Measurements from ENCODE around the gene SEL1L. TPM values are rescaled to one million over a fixed set of nuclear protein-coding genes. Genes with fewer than 3 reads are reported as not detected.
"Not testable (repeated sequence)": the region's sequence is repeated elsewhere in the genome, so short reads cannot be mapped to it uniquely, and the experiment has no call there.

Gene SEL1L
- total RNA-seq, 2 donors from 2014 or later, result 42.2 to 81.4 TPM

DNA sequence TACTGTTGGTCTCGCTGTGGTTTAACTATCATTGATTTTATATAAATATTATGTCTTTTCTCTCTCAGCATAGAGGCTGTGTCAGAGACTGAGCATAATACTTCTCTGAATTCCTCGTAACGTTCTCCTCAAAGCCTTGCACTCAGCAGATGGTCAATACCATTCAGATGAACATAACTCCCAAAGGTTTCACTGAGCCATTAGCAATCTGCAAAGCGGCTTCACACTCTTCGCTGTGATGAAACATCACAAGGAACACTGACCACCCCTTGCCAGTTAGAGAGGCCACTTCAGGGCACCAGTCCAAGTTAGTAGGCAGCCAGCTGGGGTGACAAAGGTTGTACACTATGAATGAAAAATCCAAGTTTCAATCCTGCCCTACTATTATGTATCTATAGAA lies 103.4 kb downstream of the SEL1L start:
- 92% methylated on average over 5 of the region's 5 CpGs for WGBS
- TF ChIP-seq, protein P1, sequence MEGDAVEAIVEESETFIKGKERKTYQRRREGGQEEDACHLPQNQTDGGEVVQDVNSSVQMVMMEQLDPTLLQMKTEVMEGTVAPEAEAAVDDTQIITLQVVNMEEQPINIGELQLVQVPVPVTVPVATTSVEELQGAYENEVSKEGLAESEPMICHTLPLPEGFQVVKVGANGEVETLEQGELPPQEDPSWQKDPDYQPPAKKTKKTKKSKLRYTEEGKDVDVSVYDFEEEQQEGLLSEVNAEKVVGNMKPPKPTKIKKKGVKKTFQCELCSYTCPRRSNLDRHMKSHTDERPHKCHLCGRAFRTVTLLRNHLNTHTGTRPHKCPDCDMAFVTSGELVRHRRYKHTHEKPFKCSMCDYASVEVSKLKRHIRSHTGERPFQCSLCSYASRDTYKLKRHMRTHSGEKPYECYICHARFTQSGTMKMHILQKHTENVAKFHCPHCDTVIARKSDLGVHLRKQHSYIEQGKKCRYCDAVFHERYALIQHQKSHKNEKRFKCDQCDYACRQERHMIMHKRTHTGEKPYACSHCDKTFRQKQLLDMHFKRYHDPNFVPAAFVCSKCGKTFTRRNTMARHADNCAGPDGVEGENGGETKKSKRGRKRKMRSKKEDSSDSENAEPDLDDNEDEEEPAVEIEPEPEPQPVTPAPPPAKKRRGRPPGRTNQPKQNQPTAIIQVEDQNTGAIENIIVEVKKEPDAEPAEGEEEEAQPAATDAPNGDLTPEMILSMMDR (IDR thresholded peaks at IDR 0.05), result no peak
- TF ChIP-seq POLR2AphosphoS5 (IDR thresholded peaks at IDR 0.05), result no peak
- no peak for TF ChIP-seq POLR2A (IDR thresholded peaks at IDR 0.05)
- intact Hi-C loops (cut with DNase I), result no loop called here
- H3K27ac ChIP-seq, result no peak overlapping the region
- no peak for DNase-seq (ENCODE audit: low spot score)
- H3K27me3 ChIP-seq (replicated peaks; ENCODE audit: insufficient read depth), result no peaks in the 10 kb centered on the region
- H3K4me1 ChIP-seq (replicated peaks), result no peaks in the 10 kb centered on the region
- no peaks in the 10 kb centered on the region for H3K36me3 ChIP-seq
- H3K9me3 ChIP-seq, result no peaks in the 10 kb centered on the region
- no peak overlapping the region for H3K4me3 ChIP-seq

DNA sequence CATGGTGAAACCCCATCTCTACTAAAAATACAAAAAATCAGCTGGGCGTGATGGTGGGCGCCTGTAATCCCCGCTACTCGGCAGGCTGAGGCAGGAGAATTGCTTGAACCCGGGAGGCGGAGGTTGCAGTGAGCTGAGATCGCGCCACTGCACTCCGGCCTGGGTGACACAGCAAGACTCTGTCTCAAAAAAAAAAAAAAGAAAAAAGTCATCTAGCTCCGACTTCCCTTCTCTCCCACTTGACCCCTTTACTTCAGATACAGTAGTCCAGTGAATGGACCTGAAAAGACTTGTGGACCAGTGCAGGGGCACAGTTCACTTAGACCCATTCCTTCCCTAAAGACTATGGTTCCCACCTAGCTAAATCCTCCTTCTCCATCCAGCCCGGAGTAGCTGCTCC lies 103.9 kb downstream of the SEL1L start:
- H3K9me3 ChIP-seq; H3K4me3 ChIP-seq; DNase-seq (ENCODE audit: low spot score); H3K4me1 ChIP-seq (replicated peaks); intact Hi-C loops (cut with DNase I); H3K36me3 ChIP-seq; H3K27me3 ChIP-seq (replicated peaks; ENCODE audit: insufficient read depth); H3K27ac ChIP-seq: not testable (repeated sequence)
- 93% methylated on average over 11 of the region's 11 CpGs for WGBS

DNA sequence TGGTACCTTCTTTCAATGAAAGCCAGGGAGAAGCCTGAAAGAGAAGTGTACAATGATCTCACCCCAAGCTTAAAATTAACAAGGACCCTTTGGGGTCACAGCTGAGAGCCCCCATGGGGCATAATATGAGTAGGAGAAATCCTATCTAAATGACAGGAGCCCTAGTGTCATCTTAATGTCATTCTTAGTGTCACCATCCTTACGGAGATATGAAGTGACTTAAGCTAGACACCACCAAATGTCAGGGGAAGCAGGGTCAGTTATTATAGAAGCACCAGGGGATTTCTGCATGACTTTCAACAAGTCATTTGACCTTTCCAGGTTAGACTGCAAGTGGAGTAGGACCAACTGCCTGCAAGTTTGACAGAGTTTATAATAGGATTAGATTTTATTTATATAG lies 104.6 kb downstream of the SEL1L start:
- Histone ChIP-seq H3K36me3 (no peaks in the 10 kb centered on the region), H3K4me3 (no peak overlapping the region), H3K9me3 (no peaks in the 10 kb centered on the region), H3K27me3 (replicated peaks; ENCODE audit: insufficient read depth) (no peaks in the 10 kb centered on the region), H3K27ac (no peak overlapping the region), H3K4me1 (replicated peaks) (no peaks in the 10 kb centered on the region)
- 95% methylated on average over 1 of the region's 1 CpG for WGBS
- intact Hi-C loops (cut with DNase I), result no loop called here
- DNase-seq (ENCODE audit: low spot score), result no peak
- TF ChIP-seq, protein P1 (IDR thresholded peaks at IDR 0.05), result no peak
- TF ChIP-seq POLR2AphosphoS5 (IDR thresholded peaks at IDR 0.05), result no peak
- TF ChIP-seq POLR2A (IDR thresholded peaks at IDR 0.05), result no peak

DNA sequence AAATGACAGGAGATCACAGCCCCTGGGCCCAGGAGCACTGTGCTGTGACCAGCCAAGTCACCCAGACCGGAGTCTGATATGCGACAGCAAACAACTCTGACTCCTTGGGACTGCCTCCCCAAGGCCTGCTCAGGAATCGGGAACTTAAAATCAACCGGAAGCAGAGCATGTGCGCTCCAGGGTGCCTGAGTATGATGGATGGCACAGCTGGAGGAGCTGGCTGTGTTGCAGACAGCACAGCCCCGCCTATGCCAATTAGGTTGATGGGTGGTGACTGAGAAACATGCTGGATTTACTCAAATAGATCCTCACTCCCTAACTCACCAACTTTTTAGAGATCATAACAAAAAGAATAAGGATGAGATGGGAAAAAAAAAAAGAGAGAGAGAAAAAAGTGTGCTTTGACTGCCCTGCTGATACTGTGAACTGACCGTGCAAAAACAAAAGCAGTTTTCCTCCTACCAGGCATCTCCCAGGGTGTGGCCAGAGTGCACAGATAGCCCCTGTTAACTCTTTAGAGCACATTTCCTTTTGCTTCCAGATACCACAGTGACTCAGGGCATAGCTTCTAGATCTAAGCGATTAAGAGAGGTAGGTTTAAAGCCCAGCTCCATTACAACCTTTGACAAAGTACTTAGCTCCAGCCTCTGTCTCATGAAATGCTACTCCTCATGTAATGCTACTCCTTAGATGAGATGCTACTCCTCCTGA lies 106.2 kb downstream of the SEL1L start:
- no peaks in the 10 kb centered on the region for H3K4me1 ChIP-seq (replicated peaks)

DNA sequence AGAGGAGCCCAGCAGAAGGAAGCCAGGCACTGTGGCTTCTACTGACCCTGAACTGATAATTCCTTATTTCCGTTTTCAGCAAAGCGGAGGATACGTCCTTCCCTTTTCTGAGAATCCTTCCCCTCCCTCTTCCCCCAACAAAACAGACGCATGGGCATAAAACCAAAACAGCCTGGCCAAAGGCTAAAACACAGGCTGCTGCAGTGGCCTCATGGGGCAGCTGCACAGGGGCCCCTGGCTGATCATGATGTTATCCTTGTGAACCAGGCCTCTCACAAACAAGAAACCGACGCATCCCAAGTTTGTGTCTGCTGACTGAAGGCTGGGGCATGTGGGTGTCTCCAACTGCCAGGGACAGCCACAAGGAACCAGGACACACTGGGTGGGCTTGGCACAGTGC lies 110.1 kb downstream of the SEL1L start:
- Histone ChIP-seq H3K9me3 (no peaks in the 10 kb centered on the region), H3K27me3 (replicated peaks; ENCODE audit: insufficient read depth) (no peaks in the 10 kb centered on the region), H3K4me1 (replicated peaks) (no peaks in the 10 kb centered on the region), H3K36me3 (no peaks in the 10 kb centered on the region), H3K4me3 (no peak overlapping the region), H3K27ac (no peak overlapping the region)
- TF ChIP-seq, protein P1 (IDR thresholded peaks at IDR 0.05), result no peak
- no peak for TF ChIP-seq POLR2AphosphoS5 (IDR thresholded peaks at IDR 0.05)
- TF ChIP-seq POLR2A (IDR thresholded peaks at IDR 0.05), result no peak
- no peak for DNase-seq (ENCODE audit: low spot score)
- 87% methylated on average over 6 of the region's 6 CpGs for WGBS
- intact Hi-C loops (cut with DNase I), result no loop called here

More for the DNA sequence above, 106.2 kb downstream of the SEL1L start:
- WGBS, result 35% methylated on average over 8 of the region's 8 CpGs
- TF ChIP-seq POLR2AphosphoS5 (IDR thresholded peaks at IDR 0.05) (no peak), POLR2A (IDR thresholded peaks at IDR 0.05) (no peak)
- TF ChIP-seq, protein P1 (IDR thresholded peaks at IDR 0.05), result no peak
- H3K9me3 ChIP-seq, result no peaks in the 10 kb centered on the region
- no peak overlapping the region for H3K4me3 ChIP-seq
- H3K27ac ChIP-seq, result no peak overlapping the region
- H3K36me3 ChIP-seq, result no peaks in the 10 kb centered on the region
- H3K27me3 ChIP-seq (replicated peaks; ENCODE audit: insufficient read depth), result no peaks in the 10 kb centered on the region
- intact Hi-C loops (cut with DNase I), result no loop called here
- no peak for DNase-seq (ENCODE audit: low spot score)

Other genes starting within 250 kb of the SEL1L start
- gene STON2, start 133.5 kb downstream of the SEL1L start, total RNA-seq, result 10 to 100 TPM; 12.7 to 23.8 TPM